Body of pancreas (tissue), 4 donors: ENCODE measurements around the gene C1orf116. TPM values are rescaled to one million over a fixed set of nuclear protein-coding genes. Genes with fewer than 3 reads are reported as not detected.
A peak's percentile ranks its signal among the peaks of the same experiment; 100 is the strongest.

Experiments
- ATAC-seq: fragments of 150-250 bp; one replicate; pipeline ENCODE4 v1.9.1; 2016
- DNase-seq, 4 donors: peaks; one replicate each; pipeline ENCODE4 v3.0.0-alpha.2; 2019
- H3K27ac ChIP-seq, 4 donors: fragments of 200-600 bp; sonication (generic); 1 replicate in 3 of 4; 2 replicates in 1 of 4; pipeline versions ENCODE4 v1.5.1 to v1.6.1; 2016 to 2019; ENCODE audit warnings: mild to moderate bottlenecking in 1 of 4, mixed read lengths in 1 of 4, moderate library complexity in 1 of 4
- H3K27me3 ChIP-seq, 2 donors: fragments of 200-600 bp; sonication (generic); one replicate each; pipeline ENCODE4 v1.6.0; 2016; ENCODE audit warnings: mild to moderate bottlenecking in 1 of 2
- H3K36me3 ChIP-seq, 2 donors: fragments of 200-600 bp; sonication (generic); replicated peaks in 1 of 2; 2 replicates each; pipeline ENCODE4 v1.5.1; 2016; ENCODE audit warnings: low read depth in 2 of 2; ENCODE audit not compliant: insufficient read depth in 1 of 2
- H3K4me1 ChIP-seq: fragments of 200-600 bp; sonication (generic); one replicate; pipeline ENCODE4 v1.6.0; 2016
- H3K4me3 ChIP-seq, 2 donors: fragments of 200-600 bp; sonication (generic); 1 replicate in 1 of 2; 2 replicates in 1 of 2; pipeline ENCODE4 v1.5.1; 2016 to 2019
- H3K9me3 ChIP-seq, 3 donors: fragments of 200-600 bp; sonication (generic); 1 replicate in 2 of 3; 2 replicates in 1 of 3; pipeline ENCODE4 v1.5.1; 2016
- POLR2A ChIP-seq, 3 donors: fragments of 450-650 bp; IDR thresholded peaks; one replicate each; pipeline ENCODE4 v1.6.1; 2016; ENCODE audit warnings: antibody characterized with exemption in 3 of 3, mild to moderate bottlenecking in 2 of 3
- WGBS, 2 donors: methylation state at CpG; one replicate each; pipeline ENCODE4 v1.1.5; 2017; 5-methylcytosine and 5-hydroxymethylcytosine counted together
- intact Hi-C: fragments of 100-400 bp; cut with DNase I; formaldehyde crosslinking; loops from one replicate; pipeline ENCODE4 v1.15.1; 2023
- total RNA-seq, 2 donors: library from RNA; depleted of rRNA; stranded (reverse); fragments of >200 nt; gene quantifications; one replicate each; pipeline ENCODE4 v1.1.0, GENCODE V29; 2016
- TF ChIP-seq, protein P1 (sequence below), 7 experiments: fragments of 450-650 bp in 4 of 7; fragments of 200-600 bp in 3 of 7; sonication (generic) in 3 of 7; IDR thresholded peaks; one replicate each; pipeline ENCODE4 v1.5.1; 2016 to 2019; ENCODE audit warnings: antibody characterized with exemption in 7 of 7

The C1orf116 gene
- total RNA-seq, 2 donors from 2014 or later, result 11.2 to 23.3 TPM

DNA sequence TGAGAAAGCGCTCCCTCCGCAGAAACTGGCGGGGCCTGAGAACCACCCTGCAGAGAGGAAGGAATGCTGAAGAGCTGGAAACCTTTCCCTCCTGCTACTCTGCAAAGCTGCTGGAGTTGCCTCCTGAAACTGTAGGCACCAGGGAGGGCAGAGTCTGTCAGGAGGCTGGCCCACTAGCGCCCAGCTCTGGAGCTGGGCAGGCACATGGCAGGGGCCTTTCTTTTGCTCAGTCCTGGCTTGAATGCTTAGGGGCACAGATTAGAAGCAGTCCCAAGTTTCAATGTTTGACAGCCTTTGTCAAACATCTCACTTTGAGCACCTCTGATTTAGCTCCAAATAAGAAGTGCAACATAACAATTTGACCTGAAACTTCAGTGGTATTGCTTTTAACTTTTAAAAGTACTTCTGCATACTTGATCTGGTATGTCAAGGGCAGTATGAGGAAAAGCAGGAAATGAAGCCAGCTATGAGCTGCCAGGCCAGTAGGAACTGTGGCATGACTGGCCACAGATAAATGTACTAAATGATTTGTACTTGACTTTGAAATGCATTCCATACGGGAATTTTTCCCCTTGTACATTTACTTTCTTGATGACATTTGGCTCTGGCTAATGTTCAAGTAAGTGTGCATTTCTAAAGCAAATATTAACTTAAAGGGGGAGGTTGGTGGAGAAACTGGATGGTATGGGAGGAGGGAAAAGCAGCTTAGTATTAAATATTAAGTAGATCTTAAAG, 7.2 kb downstream of the C1orf116 start:
- WGBS, 2 donors, result 30 to 34% methylated on average over 5 of the region's 5 CpGs
- DNase-seq (peak in 3 of 4 donors; percentile 60 to 72 (median 62)), ATAC-seq (peak; percentile 82)
- H3K4me1 ChIP-seq, result peaks cover 87% of the 10 kb centered on the region
- H3K4me3 ChIP-seq, result no peak overlapping the region
- H3K9me3 ChIP-seq, result no peaks in the 10 kb centered on the region
- no peaks in the 10 kb centered on the region for H3K27me3 ChIP-seq
- intact Hi-C loops, result no loop called here
- peaks cover 0 to 4% of the 10 kb centered on the region in 2 donors for H3K36me3 ChIP-seq
- TF ChIP-seq POLR2A (IDR thresholded peaks at IDR 0.05), result peak in 1 of 3 donors; percentile 13
- TF ChIP-seq, protein P1, sequence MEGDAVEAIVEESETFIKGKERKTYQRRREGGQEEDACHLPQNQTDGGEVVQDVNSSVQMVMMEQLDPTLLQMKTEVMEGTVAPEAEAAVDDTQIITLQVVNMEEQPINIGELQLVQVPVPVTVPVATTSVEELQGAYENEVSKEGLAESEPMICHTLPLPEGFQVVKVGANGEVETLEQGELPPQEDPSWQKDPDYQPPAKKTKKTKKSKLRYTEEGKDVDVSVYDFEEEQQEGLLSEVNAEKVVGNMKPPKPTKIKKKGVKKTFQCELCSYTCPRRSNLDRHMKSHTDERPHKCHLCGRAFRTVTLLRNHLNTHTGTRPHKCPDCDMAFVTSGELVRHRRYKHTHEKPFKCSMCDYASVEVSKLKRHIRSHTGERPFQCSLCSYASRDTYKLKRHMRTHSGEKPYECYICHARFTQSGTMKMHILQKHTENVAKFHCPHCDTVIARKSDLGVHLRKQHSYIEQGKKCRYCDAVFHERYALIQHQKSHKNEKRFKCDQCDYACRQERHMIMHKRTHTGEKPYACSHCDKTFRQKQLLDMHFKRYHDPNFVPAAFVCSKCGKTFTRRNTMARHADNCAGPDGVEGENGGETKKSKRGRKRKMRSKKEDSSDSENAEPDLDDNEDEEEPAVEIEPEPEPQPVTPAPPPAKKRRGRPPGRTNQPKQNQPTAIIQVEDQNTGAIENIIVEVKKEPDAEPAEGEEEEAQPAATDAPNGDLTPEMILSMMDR (IDR thresholded peaks at IDR 0.05), result no peak
- H3K27ac ChIP-seq, result peak overlapping the region; percentile 90 to 92 (median 90)

DNA sequence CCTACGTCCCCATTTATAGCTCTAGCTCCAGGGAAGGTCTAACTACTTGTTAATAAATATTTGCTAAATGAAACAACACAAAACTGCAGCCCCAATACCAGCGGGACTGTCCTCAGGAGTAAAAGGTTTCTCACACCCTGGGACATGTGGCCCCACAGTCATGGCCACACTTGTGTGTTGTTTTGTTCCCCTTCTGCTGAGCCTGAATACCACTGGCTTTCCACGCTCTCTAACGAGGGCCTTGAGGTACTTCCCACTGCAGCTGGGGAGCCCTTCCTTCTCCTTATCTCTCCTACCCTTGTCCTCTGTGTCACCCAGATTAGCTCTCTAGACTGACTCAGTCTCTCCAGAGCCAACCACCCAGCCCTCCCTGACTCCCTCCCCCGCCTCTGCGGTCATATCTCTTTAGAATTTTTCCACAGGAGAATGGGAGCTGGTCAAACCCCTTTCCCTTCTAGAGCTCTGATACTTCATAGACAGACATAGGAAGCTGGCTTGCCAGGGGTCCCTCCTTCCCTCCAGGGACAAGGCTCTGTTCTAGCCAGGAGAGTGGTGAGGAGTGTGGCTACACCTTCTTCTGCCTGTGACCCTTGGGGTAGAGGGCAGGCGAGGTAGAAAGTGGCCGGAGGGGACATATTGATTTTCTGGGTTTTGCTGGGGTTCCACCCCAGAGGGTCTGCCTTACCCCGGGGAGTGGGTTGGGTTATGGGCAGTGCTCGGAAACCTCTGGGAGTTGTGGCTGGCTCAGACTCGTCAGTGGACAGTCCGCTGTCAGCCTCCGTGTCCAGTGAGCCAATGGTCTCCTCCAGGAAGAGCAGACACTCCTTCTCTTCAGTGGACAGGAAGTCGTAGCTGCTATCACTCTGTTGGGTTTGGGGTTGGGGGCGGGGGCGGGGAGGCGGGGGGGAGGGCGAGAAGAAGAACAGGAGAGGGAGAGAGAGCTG, 8.1 kb downstream of the C1orf116 start:
- TF ChIP-seq, protein P1 (IDR thresholded peaks at IDR 0.05), result no peak
- TF ChIP-seq POLR2A (IDR thresholded peaks at IDR 0.05), result no peak
- peaks cover 0 to 4% of the 10 kb centered on the region in 2 donors for H3K36me3 ChIP-seq
- H3K27ac ChIP-seq, result peak overlapping the region; percentile 90 to 92 (median 90)
- no peak for ATAC-seq
- no peaks in the 10 kb centered on the region for H3K27me3 ChIP-seq
- peaks cover 87% of the 10 kb centered on the region for H3K4me1 ChIP-seq
- intact Hi-C loops, result no loop called here
- 42 to 53% methylated on average over 17 to 18 of the region's 18 CpGs for WGBS, 2 donors
- no peak overlapping the region for H3K4me3 ChIP-seq
- no peak for DNase-seq
- no peaks in the 10 kb centered on the region for H3K9me3 ChIP-seq

DNA sequence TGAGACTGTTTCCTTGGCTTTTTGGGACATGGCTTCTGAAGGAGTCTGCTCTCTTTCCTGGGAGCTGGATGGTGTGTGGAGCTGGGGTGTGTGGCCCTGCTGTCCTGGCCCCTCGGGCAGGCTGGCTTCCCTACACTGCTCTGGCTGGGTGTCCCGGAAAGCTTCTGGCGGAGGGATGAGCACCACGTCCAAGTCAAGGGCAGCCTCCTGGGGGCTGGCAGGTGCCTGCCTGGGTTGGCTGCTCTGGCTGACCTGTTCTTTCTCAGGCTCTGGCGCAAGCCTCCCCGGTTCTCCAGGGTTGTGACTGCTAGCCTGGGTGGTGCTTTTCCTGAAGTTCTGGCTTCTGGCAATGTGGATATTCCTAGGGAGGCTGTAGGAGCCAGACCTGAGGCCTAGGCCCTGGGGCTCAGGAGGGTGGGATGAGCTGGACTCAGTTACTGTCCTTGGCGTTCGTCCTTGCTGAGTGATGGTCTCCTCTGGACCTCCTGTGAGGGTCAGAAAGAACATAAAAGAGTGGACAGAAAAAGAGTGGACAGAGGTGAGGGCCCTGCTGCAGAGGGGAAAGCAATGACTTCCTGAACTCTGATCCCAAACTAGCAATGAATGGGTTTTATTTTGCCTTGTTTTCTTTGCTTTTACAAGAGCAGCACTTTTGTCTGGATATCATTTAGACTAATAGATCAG, 9.4 kb downstream of the C1orf116 start:
- peak overlapping the region in 3 of 4 donors; percentile 38 to 92 (median 91) for H3K27ac ChIP-seq
- H3K4me1 ChIP-seq, result peaks cover 86% of the 10 kb centered on the region
- ATAC-seq (no peak), DNase-seq (no peak)
- TF ChIP-seq, protein P1 (IDR thresholded peaks at IDR 0.05), result no peak
- no peak for TF ChIP-seq POLR2A (IDR thresholded peaks at IDR 0.05)
- H3K4me3 ChIP-seq, result no peak overlapping the region
- H3K27me3 ChIP-seq, result no peaks in the 10 kb centered on the region
- H3K36me3 ChIP-seq, result peaks cover 0 to 4% of the 10 kb centered on the region in 2 donors
- no peaks in the 10 kb centered on the region for H3K9me3 ChIP-seq
- 65 to 84% methylated on average over 6 to 8 of the region's 8 CpGs for WGBS, 2 donors
- intact Hi-C loops, result no loop called here

DNA sequence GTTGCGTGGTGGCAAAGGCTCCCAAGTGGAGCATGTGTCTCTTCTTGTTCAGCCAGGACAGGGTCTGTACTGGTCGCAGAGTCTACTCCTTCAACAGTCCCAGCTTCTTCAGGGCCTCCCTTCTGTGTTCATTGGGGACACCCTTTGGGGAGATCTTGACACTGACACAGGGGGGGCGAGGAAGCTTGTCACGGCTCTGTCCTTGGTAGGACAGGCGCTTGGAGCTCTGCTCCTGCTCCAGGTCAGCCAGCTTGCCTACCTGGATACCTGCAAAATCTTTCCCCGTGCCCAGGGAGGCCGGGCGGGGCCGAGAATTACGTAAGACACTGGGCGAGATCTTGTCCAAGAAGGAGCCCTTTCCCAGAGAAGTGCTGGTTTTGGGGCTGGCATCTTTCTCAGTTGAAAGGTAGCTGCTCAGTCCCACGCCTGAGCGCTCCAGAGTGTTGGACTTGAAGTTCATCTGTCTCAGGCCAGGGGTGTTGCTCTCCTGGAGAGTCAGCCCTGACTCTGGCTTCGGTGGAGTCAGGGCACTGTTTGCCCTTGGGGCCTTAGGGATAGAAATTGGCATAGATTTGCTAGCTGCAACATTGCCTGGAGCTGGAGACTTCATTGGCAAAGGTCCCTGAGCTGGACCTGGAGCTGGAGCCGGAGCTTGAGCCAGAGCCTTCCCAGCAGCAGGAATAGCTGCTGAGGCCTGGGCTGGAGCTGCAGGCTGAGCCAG, 10.5 kb downstream of the C1orf116 start:
- intact Hi-C loops, result no loop called here
- TF ChIP-seq POLR2A (IDR thresholded peaks at IDR 0.05), result no peak
- TF ChIP-seq, protein P1 (IDR thresholded peaks at IDR 0.05), result no peak
- H3K27me3 ChIP-seq, result no peaks in the 10 kb centered on the region
- peak overlapping the region in 3 of 4 donors; percentile 19 to 42 (median 38) for H3K27ac ChIP-seq
- peaks cover 83% of the 10 kb centered on the region for H3K4me1 ChIP-seq
- H3K36me3 ChIP-seq, result peaks cover 0 to 4% of the 10 kb centered on the region in 2 donors
- H3K9me3 ChIP-seq, result no peaks in the 10 kb centered on the region
- H3K4me3 ChIP-seq, result no peak overlapping the region
- ATAC-seq, result no peak
- no peak for DNase-seq
- 79 to 86% methylated on average over 5 to 15 of the region's 15 CpGs for WGBS, 2 donors
